ENCODE data around the gene CMIP.

DNA sequence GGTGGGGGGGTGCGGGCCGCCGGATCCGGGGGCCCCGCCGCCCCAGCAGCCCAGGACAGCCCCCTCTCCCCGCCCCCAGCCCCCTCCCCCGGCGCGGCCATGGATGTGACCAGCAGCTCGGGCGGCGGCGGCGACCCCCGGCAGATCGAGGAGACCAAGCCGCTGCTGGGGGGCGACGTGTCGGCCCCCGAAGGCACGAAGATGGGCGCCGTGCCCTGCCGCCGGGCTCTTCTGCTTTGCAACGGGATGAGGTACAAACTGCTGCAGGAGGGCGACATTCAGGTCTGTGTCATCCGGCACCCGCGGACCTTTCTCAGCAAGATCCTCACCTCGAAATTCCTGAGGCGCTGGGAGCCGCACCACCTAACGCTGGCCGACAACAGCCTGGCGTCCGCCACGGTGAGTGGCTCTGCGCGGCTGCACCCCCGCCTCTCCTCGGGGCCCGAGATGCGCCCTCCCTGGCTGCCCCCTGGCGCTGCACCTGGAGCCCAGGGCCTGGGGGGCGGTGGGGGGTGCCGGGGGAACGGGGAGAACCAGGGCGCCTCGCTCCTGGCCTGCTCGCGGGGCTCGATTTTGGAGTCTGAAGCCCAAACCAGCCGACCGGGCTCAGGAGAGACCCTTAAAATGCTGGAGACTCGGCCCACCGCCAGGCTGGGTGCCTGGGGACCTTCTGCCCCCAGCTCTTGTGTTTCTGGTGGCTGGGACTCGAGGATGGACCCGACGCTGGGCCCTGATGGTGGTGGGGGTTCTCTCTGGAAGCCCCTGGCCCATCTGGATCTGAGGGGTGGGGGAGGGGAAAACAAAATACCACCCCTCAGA, 744 bp downstream of the CMIP start:
- TF ChIP-seq, protein P1, sequence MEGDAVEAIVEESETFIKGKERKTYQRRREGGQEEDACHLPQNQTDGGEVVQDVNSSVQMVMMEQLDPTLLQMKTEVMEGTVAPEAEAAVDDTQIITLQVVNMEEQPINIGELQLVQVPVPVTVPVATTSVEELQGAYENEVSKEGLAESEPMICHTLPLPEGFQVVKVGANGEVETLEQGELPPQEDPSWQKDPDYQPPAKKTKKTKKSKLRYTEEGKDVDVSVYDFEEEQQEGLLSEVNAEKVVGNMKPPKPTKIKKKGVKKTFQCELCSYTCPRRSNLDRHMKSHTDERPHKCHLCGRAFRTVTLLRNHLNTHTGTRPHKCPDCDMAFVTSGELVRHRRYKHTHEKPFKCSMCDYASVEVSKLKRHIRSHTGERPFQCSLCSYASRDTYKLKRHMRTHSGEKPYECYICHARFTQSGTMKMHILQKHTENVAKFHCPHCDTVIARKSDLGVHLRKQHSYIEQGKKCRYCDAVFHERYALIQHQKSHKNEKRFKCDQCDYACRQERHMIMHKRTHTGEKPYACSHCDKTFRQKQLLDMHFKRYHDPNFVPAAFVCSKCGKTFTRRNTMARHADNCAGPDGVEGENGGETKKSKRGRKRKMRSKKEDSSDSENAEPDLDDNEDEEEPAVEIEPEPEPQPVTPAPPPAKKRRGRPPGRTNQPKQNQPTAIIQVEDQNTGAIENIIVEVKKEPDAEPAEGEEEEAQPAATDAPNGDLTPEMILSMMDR (IDR thresholded peaks at IDR 0.05), result peak; percentile 47
- TF ChIP-seq, protein P2, sequence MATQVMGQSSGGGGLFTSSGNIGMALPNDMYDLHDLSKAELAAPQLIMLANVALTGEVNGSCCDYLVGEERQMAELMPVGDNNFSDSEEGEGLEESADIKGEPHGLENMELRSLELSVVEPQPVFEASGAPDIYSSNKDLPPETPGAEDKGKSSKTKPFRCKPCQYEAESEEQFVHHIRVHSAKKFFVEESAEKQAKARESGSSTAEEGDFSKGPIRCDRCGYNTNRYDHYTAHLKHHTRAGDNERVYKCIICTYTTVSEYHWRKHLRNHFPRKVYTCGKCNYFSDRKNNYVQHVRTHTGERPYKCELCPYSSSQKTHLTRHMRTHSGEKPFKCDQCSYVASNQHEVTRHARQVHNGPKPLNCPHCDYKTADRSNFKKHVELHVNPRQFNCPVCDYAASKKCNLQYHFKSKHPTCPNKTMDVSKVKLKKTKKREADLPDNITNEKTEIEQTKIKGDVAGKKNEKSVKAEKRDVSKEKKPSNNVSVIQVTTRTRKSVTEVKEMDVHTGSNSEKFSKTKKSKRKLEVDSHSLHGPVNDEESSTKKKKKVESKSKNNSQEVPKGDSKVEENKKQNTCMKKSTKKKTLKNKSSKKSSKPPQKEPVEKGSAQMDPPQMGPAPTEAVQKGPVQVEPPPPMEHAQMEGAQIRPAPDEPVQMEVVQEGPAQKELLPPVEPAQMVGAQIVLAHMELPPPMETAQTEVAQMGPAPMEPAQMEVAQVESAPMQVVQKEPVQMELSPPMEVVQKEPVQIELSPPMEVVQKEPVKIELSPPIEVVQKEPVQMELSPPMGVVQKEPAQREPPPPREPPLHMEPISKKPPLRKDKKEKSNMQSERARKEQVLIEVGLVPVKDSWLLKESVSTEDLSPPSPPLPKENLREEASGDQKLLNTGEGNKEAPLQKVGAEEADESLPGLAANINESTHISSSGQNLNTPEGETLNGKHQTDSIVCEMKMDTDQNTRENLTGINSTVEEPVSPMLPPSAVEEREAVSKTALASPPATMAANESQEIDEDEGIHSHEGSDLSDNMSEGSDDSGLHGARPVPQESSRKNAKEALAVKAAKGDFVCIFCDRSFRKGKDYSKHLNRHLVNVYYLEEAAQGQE (IDR thresholded peaks at IDR 0.05; ENCODE audit: low read depth, low read length), result no peak
- TF ChIP-seq POLR2AphosphoS5 (IDR thresholded peaks at IDR 0.05; ENCODE audit: low read depth, low read length) (no peak), TCF12 (IDR thresholded peaks at IDR 0.05) (no peak), TAF1 (IDR thresholded peaks at IDR 0.05; ENCODE audit: borderline replicate concordance, low read depth, low read length) (no peak), SIN3A (IDR thresholded peaks at IDR 0.05; ENCODE audit: borderline replicate concordance, low read depth, low read length) (no peak), EZH2phosphoT487 (IDR thresholded peaks at IDR 0.05; ENCODE audit: borderline replicate concordance, low read depth) (no peak), USF2 (IDR thresholded peaks at IDR 0.05; ENCODE audit: borderline replicate concordance, low read depth, low read length) (no peak), EP300 (IDR thresholded peaks at IDR 0.05; ENCODE audit: borderline replicate concordance in 1 of 2, low read depth in 1 of 2, low read length in 1 of 2) (no peak), RCOR1 (IDR thresholded peaks at IDR 0.05; ENCODE audit: low read length) (no peak), RAD21 (IDR thresholded peaks at IDR 0.05; ENCODE audit: low read length) (no peak), FOXJ3 (CRISPR knock-in tag; IDR thresholded peaks at IDR 0.05) (no peak)

Data from SK-N-SH (cell line).